GM19240 (cell line): ENCODE results near the gene ISOC2.
"Not testable (repeated sequence)": the region's sequence is repeated elsewhere in the genome, so short reads cannot be mapped to it uniquely, and the experiment has no call there.

ENCODE experiments used
- DNase-seq: peaks from one replicate; pipeline ENCODE4 v3.0.0; 2011; ENCODE audit warnings: low spot score; ENCODE audit not compliant: insufficient read length

The ISOC2 gene

GRCh38 chr19:55443045-55443823, 18.2 kb downstream of the ISOC2 start, which contains the start of gene SHISA7:
Gene SHISA7, minus strand, starts transcription at chr19:55443300. Its CDS starts 437 bp downstream, at chr19:55442863.
- no peak for DNase-seq

- no peak for DNase-seq
Measured at GRCh38 chr19:55442372-55442961, 19.0 kb downstream of the ISOC2 start.

- no peak for DNase-seq
Measured at GRCh38 chr19:55441692-55442321, 19.6 kb downstream of the ISOC2 start.

GRCh38 chr19:55441319-55441691, 20.1 kb downstream of the ISOC2 start:
- no peak for DNase-seq

- no peak for DNase-seq
Measured at GRCh38 chr19:55440411-55441105, 20.9 kb downstream of the ISOC2 start.

GRCh38 chr19:55439052-55439451, 22.4 kb downstream of the ISOC2 start:
- DNase-seq = no peak

GRCh38 chr19:55437410-55437809, 24.0 kb downstream of the ISOC2 start:
- no peak for DNase-seq

GRCh38 chr19:55436847-55437246, 24.6 kb downstream of the ISOC2 start:
- no peak for DNase-seq

GRCh38 chr19:55435020-55435419, 26.4 kb downstream of the ISOC2 start:
- no peak for DNase-seq

GRCh38 chr19:55434356-55434919, 27.0 kb downstream of the ISOC2 start:
- no peak for DNase-seq

GRCh38 chr19:55433292-55433691, 28.1 kb downstream of the ISOC2 start:
- no peak for DNase-seq

- DNase-seq = no peak
Measured at GRCh38 chr19:55432241-55432959, 29.0 kb downstream of the ISOC2 start.

GRCh38 chr19:55431183-55431582, 30.3 kb downstream of the ISOC2 start:
- no peak for DNase-seq

GRCh38 chr19:55426042-55426441, 35.4 kb downstream of the ISOC2 start:
- no peak for DNase-seq

- no peak for DNase-seq
Measured at GRCh38 chr19:55424518-55424917, 36.9 kb downstream of the ISOC2 start.

GRCh38 chr19:55423225-55424005, 38.0 kb downstream of the ISOC2 start:
- DNase-seq = no peak

GRCh38 chr19:55421281-55421680, 40.2 kb downstream of the ISOC2 start:
- DNase-seq = not testable (repeated sequence)

- no peak for DNase-seq
Measured at GRCh38 chr19:55419624-55420236, 41.7 kb downstream of the ISOC2 start.

- DNase-seq = no peak
Measured at GRCh38 chr19:55419103-55419502, 42.3 kb downstream of the ISOC2 start.

- no peak for DNase-seq
Measured at GRCh38 chr19:55418185-55418584, 43.3 kb downstream of the ISOC2 start.
